ENCODE data around the gene GABBR1. TPM values are rescaled to one million over a fixed set of nuclear protein-coding genes. Genes with fewer than 3 reads are reported as not detected.

The GABBR1 gene
- polyA plus RNA-seq, 1 donor from 2014 or later: 108 TPM

DNA sequence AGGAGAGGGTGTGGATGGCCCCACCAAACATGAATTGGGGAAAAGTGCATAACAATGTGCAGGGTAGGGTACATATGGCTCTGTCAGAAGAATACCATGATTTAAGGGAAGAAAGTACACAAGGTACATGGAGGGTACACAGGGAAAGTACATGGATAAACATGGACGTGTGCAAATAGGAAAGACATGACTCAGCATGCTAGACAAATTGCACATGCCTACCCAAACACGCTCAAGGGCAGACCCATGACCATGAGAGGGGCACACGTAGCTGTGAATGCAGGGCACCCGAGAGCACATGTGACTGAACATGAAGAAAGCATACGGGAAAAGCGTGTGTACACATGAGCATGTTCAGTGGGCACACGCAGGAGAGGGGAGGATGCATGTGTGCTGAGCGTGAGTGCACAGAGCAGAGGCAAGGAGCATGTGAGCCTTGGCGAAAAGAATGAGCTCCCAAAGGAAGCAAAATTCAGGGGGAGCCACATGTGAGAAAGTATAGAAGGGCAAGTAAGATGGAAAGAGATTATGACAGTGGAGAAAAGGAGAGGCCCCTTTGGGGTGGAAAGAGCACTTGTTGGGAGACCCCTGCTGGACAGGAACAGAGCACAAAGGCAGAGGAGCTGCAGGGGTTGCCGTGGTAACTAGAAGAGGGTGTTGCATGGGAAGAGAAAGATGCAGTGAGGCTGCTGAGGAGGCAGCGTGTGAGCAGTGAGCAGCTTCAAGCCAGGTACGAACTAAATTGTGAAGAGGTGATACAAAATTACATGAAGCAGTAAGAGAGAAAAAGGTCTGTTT is 30.2 kb downstream of the GABBR1 start:
- Histone ChIP-seq H3K36me3 (ENCODE audit: insufficient read depth, low read length) (peaks cover 32% of the 10 kb centered on the region), H3K27me3 (ENCODE audit: insufficient read depth, low read depth, low read length) (no peaks in the 10 kb centered on the region), H3K4me2 (ENCODE audit: low read length) (peak overlapping the region; percentile 9), H3K4me3 (ENCODE audit: low read length) (peak overlapping the region; percentile 45), H3F3A (ENCODE audit: insufficient read depth, low read length, poor library complexity, severe bottlenecking) (no peaks in the 10 kb centered on the region), H3K9ac (ENCODE audit: low read length) (peak overlapping the region; percentile 37), H3K9me2 (ENCODE audit: insufficient read depth, low read length) (no peaks in the 10 kb centered on the region), H3K9me3 (ENCODE audit: low read length) (no peaks in the 10 kb centered on the region), H3K27ac (ENCODE audit: low read length) (peak overlapping the region; percentile 63), H4K20me1 (ENCODE audit: insufficient read depth) (no peaks in the 10 kb centered on the region), H2AFZ (ENCODE audit: low read depth, low read length) (no peak overlapping the region), H3K79me2 (replicated peaks; ENCODE audit: insufficient read depth, low read length) (no peaks in the 10 kb centered on the region)
- TF ChIP-seq POLR2AphosphoS5 (IDR thresholded peaks at IDR 0.05): no peak
- peak; percentile 70 for TF ChIP-seq RAD21 (conservative IDR thresholded peaks at IDR 0.05)
- no peak for TF ChIP-seq EP300 (conservative IDR thresholded peaks at IDR 0.05; ENCODE audit: poor library complexity, severe bottlenecking)
- no peak for TF ChIP-seq EZH2 (IDR thresholded peaks at IDR 0.05; ENCODE audit: borderline replicate concordance, insufficient read depth, low read length, poor library complexity, severe bottlenecking)
- TF ChIP-seq MXI1 (conservative IDR thresholded peaks at IDR 0.05; ENCODE audit: poor library complexity, severe bottlenecking): peak; percentile 86
- no peak for TF ChIP-seq TAF1 (IDR thresholded peaks at IDR 0.05; ENCODE audit: low read depth)
- TF ChIP-seq SMC3 (conservative IDR thresholded peaks at IDR 0.05; ENCODE audit: poor library complexity): peak; percentile 83
- TF ChIP-seq REST (IDR thresholded peaks at IDR 0.05; ENCODE audit: borderline replicate concordance): no peak
- TF ChIP-seq CTCF (IDR thresholded peaks at IDR 0.05; ENCODE audit: poor library complexity, severe bottlenecking): peak; percentile 87

- Histone ChIP-seq H3K4me2 (ENCODE audit: low read length) (no peak overlapping the region), H3K27ac (ENCODE audit: low read length) (no peak overlapping the region), H2AFZ (ENCODE audit: low read depth, low read length) (no peak overlapping the region), H3K79me2 (replicated peaks; ENCODE audit: insufficient read depth, low read length) (no peaks in the 10 kb centered on the region), H3K9me3 (ENCODE audit: low read length) (no peaks in the 10 kb centered on the region), H3K27me3 (ENCODE audit: insufficient read depth, low read depth, low read length) (no peaks in the 10 kb centered on the region), H3K9me2 (ENCODE audit: insufficient read depth, low read length) (no peaks in the 10 kb centered on the region), H3K9ac (ENCODE audit: low read length) (no peak overlapping the region), H3K36me3 (ENCODE audit: insufficient read depth, low read length) (peaks cover 10% of the 10 kb centered on the region), H4K20me1 (ENCODE audit: insufficient read depth) (no peaks in the 10 kb centered on the region), H3F3A (ENCODE audit: insufficient read depth, low read length, poor library complexity, severe bottlenecking) (no peaks in the 10 kb centered on the region), H3K4me3 (ENCODE audit: low read length) (no peak overlapping the region)
- TF ChIP-seq EZH2 (IDR thresholded peaks at IDR 0.05; ENCODE audit: borderline replicate concordance, insufficient read depth, low read length, poor library complexity, severe bottlenecking) (no peak), RAD21 (conservative IDR thresholded peaks at IDR 0.05) (no peak), MXI1 (conservative IDR thresholded peaks at IDR 0.05; ENCODE audit: poor library complexity, severe bottlenecking) (no peak), TAF1 (IDR thresholded peaks at IDR 0.05; ENCODE audit: low read depth) (no peak), REST (IDR thresholded peaks at IDR 0.05; ENCODE audit: borderline replicate concordance) (no peak), SMC3 (conservative IDR thresholded peaks at IDR 0.05; ENCODE audit: poor library complexity) (no peak), POLR2AphosphoS5 (IDR thresholded peaks at IDR 0.05) (no peak), CTCF (IDR thresholded peaks at IDR 0.05; ENCODE audit: poor library complexity, severe bottlenecking) (no peak), EP300 (conservative IDR thresholded peaks at IDR 0.05; ENCODE audit: poor library complexity, severe bottlenecking) (no peak)
Observed at GRCh38 chr6:29598172-29598747, 34.7 kb downstream of the GABBR1 start.
